Left renal cortex interstitium (tissue), 4 donors: ENCODE results near the gene NR3C2. TPM values are rescaled to one million over a fixed set of nuclear protein-coding genes. Genes with fewer than 3 reads are reported as not detected.

Experiments used
- DNase-seq, 4 donors: peaks; one replicate each; pipeline ENCODE4 v3.0.0-alpha.2; 2013; ENCODE audit warnings: low read depth in 4 of 4, low spot score in 2 of 4, missing footprints in 1 of 4
- polyA plus RNA-seq, 4 donors: library from polyadenylated mRNA; unstranded; fragments of 120-200 nt; gene quantifications; one replicate each; pipeline ENCODE4 v1.2.1, GENCODE V29; 2013; ENCODE audit not compliant: insufficient read length in 4 of 4

NR3C2 gene
- polyA plus RNA-seq, 4 donors, result 14.0 to 20.0 (median 16.0) TPM

DNA sequence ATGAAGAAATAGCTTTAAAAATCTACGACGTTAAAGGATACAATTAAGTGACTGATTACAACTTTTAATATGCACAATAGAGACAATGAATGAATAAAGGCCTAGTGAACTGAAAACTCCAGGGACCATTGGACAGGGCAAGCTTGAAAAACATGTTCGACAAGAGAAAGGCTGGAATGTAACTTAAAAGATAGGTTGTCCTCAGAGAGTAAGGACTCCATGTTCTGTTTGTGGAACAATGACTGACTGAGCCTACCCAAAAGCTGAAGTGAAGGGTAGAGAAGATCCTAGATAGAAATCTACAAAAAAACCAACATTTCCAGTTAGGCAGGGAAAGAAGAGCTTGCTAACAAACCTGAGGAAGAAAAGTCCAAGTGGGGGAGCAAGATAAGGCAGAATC lies 173.4 kb downstream of the NR3C2 start:
- DNase-seq, result no peak

DNA sequence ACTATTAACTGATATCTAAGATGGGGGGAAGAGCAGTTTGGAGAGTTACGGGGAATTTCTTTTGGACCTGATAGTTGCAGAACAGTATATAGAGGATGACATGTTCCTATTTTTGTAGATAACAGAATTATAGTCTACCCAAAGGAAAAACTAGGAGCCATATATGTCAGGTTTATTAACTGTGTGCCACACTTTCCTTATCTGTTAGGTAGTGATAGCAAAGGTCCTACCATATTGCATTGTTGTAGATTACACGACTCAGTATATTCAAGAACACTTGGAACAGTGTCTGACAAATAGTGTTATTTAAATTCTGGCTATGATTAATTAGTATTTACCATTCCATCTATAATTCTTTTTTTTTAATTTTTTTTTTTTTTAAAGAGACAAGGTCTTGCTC lies 175.3 kb downstream of the NR3C2 start:
- no peak for DNase-seq

DNA sequence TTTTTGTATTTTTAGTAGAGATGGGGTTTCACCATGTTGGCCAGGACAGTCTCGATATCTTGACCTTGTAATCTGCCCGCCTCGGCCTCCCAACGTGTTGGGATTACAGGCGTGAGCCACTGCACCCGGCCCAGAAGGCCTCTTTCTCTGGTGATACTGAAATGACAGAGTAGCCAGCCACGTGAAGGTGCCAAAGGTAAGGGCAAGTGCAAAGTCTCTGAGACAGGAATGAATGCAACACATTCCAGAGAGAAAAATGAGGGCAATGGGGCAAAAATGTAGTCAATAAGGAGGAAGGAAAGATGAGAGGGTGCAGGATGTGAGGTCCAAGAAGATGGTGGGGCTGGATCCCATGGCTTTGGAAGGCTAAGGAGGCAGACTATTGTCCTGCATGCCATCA lies 176.0 kb downstream of the NR3C2 start:
- DNase-seq, result no peak

DNA sequence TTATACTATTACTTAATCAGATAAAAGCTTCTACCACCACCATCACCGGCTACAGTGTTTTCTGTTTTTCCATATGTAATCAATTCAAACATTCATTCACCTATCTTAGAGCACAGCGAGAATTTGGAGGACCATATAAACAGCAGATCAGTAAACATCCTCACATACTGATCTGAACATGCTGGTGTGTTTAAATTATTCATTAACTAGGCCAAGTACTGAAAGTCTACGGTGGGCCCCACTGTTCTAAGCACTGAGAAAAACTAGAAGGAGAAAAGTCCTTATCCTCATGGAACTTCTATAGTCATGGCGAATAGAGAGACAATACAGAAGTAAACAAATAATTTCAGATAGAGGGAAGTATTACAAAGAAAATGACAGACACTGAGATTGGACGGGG lies 176.6 kb downstream of the NR3C2 start:
- no peak for DNase-seq

DNA sequence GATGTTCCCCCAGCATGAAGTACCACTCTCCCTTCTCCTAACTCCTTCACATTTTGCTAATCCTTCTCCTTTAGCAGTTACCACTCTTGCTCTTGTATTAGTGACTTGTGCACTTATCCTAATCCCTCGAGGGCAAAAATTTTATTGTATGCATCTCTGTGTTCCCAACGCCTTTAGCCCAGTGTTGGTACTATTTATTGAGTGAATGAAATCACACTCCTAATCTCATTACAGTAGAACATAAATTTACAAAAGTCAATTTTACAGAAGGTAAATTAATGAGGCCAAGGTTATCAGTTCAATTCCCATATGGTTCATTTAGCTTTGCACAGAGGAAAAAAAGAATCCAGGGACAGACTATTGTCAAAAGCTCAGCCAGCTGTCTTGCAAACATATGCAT lies 178.4 kb downstream of the NR3C2 start:
- no peak for DNase-seq

DNA sequence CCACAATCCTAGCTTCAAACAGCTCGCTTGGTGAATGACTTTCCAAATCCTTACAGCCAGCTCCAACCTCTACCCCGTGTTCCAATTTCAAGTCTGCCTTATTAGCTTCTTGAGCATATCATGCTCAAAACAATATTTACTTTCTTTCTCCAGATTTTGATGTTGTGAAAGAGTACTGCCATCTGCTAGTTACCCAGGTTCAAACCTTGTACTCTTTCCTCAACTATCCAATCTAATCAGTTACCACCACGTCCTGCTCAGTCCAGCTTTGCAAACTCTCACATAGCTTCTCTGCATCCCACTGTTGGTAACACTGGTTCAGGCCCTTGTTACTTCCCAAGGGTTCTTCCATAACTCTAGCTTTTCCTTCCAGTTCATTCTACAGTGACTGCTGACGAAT lies 179.1 kb downstream of the NR3C2 start:
- no peak for DNase-seq

DNA sequence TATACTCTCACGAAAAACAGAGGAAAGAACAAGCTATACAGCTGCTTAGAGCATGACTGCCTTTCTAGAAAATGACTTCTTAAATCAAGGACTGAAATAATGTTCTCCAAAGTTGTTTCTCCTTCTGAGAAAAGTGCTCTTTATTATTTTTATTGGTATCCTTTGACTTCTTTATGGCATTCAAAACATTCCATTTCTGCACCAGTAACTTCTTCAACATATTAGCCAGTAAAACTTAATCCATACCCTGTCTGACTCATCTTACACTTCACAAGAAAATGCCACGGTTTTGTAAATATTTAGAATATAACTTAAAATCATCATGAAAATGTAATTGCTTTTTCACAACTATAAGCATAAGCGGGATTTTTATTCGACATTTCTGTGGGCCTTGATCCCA lies 180.4 kb downstream of the NR3C2 start:
- DNase-seq, result peak in 3 of 4 donors; percentile 28 to 49 (median 32)

DNA sequence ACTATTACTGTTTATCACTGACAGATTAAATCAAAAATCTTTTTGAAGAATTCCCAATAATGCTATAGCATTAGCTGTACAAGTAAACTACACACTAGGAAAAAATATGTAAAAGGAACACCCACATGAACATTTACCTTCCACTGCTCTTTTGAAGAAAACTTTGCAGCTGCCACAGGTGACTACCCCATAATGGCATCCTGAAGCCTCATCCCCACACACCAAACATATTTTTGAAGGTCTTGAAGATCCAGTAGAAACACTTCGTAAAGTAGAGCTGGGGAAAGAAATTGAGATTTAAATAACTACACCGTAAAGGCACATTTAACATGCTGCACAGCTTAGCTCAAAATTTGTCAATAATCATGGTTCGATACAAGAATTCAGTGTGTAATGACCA lies 182.4 kb downstream of the NR3C2 start:
- DNase-seq, result no peak

DNA sequence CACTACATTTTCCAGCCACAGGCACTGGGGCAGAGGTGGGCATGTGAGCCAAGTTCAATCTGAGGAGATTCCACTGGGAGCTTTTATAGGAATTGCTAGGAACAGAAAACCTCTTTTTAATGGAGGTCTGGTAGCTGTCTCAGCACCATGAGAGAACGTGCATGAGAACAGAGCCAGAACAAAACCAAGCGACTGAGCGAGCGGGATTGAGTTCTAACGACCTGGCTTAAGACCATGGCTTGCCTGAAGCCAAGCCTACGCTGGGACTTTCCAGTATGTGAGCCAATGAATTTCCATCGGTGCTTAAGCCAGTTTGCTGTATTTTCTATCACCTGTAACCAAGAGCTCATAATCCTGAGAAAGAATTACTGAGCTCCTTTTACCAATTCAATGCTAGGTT lies 183.7 kb downstream of the NR3C2 start:
- no peak for DNase-seq

DNA sequence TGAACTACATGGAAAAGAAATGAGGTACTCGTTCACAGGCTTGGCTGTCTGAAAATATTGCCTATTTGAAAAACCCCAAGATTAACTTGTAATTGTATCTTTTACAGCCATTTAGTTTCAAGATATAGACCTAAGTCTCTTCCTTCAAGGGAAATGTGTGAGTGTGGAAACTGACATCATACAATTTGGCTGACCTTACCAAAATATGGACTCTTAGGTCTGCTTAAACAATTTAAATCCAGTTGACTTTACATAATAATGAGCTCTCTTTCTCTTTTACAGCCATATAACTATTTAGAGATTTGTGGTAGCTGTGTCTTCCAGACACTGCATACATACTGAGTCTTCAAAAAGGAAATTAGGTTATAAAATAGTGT lies 186.9 kb downstream of the NR3C2 start:
- DNase-seq, result no peak

DNA sequence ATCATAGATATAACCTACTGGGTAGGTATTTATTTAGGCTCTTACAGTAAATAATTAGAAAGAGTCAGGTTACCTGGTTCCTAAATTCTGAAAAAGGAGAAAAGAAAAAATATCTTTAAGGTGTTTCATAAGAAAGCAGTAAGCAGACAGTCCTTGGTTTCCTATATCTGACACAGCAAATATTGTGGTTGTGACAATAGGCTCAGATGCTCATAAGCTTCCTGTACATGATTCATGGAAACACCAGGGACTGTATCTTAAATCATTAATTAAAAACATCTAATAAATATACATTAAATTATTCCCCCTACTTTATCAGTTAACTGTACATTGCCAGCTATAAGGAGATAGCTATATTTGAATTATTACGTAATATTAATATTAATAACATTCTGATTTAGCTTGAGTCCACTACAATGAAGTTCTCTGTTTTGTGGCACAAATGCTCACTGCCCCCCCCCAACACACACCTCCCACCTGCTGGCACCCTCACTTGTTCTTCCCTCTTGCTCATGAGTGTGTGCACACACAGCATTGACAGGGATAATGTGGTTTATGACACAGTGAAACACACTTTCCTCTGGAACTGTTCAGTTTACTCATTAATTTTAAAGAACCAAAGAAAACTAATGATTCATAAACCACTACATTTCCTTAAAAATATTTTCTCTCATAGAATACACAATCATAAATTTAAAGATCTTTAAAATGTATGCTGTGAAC lies 187.4 kb downstream of the NR3C2 start:
- DNase-seq, result no peak

DNA sequence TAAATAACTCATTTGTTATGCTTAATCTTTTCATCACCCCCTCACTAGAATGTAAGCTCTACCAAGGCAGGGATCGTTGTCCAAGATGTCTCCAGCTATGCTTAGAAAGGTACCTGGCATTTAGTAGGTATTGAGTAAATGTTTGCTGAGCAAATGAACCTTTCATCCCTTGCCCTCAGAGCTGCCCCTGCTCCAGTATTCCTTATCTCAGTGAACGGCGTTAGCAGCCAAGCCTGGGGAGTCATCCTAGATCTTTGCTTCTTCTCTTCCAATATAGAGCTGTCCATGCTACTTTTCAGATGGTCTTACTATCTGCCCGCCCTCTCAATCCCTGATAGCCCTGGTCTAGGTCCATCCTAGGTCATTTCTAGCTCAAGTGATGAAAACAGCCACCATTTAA lies 188.4 kb downstream of the NR3C2 start:
- DNase-seq, result no peak

DNA sequence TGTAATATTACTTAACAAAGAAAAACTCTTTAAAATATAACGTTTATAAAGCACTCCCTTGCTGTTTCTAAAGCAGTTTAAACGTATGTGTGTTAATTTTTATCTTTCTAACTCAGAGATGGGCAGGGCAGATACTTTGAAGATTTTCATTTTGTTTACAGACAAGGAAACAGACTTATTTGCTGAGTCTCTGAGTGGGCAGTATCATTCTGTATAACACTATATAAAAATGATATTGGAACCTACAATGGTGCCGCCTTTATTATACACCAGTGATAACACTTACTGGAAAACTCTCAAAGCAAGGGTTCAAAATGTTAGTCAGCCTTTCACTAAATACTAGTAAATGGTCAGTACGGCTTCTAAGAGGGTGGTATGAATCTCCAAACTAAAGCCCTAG lies 193.4 kb downstream of the NR3C2 start:
- no peak for DNase-seq

DNA sequence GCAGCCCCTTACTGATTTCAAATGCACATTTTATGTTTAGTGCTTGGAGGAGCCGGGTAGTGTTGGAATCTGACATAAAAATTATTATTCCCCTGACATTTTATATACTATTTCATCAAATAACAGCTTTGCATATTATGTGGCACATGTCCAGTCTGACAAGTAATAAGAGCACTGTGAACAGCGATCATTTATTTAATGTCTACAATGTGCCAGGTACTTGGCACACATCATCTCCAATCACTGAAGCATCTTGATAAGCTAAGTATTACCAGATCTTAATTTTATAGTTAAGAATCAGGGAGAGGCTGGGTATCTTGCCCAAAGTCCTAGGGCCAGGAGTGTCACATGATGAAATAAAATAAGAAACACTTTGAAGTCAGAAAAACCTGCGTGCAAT lies 197.2 kb downstream of the NR3C2 start:
- no peak for DNase-seq

DNA sequence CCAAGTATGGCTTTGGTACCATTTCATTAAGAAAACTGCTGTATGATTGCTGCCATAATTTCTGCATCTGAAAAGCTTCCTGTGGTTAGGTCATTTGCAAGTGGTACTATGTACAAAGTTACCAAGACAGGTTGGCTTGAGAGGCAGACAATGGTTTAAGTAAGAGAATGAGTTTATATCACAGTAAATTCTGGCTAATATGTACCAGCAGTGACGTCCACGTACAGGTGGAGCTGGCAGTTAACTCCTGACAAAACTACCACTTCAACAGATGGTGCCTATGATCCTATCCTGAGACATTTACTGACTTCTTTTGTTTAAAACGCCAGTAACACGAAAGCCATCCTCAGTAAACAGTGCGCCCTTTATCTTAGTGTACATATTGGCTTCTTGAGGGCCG lies 198.4 kb downstream of the NR3C2 start:
- DNase-seq, result no peak

DNA sequence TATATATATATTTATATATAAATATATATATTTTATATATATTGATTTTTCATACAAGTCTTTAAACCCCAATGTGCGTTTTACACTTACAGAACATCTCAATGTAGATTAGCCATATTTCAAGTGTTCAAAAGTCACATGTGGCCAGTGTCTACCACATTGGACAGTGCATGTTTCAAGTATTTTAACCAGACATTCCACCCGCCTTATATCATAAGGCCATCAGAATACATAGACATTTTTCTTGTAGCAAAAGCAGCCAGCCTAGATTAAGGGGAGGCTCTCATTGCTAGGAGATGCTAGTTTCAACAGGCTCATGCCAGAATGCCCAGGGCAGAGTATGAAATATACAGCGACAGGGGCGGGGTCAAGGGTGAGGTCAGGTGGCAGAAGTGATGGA lies 202.0 kb downstream of the NR3C2 start:
- DNase-seq, result no peak

DNA sequence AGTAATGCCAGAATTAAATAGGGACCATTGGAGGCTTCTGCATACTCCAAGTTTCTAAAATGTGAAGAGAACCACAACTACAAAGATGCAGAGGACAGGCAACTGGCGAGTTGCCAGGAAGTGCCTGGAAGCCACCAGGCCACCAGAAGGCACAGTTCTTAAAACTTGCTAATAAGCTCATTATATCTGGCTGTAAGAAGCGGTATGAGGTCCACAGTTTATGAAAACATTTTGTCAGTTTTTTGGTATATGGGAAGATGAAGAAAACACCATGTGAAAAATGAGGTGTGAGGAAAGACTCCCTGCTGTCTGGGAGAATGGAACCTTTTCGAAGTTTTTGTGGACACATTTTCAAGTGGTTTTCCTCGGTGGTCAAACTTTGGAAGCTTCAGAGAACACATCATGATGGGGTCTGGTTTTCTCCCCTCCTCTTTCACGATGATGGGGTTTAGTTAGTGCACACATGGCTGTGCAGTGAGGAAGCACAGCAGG lies 202.7 kb downstream of the NR3C2 start:
- DNase-seq, result no peak

DNA sequence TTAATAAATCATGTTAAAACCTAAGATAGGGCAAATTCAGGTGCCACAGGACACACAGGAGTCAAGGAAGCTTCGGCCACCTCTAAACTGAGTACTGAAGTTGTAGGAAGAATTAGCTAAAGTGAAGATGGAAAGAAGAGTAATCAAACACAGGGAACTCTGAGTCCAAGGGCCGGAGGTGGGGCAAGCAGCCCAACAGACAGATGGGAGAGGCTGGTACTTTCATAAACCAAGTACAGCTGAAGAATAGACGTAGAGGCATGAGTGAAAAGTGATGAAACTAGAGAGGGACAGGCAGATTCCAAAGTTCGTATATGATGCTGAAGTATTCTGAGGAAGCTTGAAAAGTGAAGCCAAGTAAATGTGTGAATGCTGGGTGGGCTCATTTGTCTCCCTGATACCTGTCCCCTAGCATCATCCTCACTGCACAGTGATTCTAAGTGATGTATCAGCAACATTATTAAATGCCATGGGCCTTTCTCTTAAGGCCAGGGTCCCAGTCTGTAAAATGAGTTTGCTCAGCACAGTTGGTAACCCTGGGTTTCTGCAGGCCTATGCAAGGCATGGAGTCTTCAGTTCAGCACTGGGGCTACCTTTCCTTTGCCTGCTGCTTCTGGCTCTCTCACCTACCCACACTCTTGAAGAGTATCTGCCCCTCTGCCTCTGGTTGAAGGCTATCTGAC lies 203.3 kb downstream of the NR3C2 start:
- no peak for DNase-seq

DNA sequence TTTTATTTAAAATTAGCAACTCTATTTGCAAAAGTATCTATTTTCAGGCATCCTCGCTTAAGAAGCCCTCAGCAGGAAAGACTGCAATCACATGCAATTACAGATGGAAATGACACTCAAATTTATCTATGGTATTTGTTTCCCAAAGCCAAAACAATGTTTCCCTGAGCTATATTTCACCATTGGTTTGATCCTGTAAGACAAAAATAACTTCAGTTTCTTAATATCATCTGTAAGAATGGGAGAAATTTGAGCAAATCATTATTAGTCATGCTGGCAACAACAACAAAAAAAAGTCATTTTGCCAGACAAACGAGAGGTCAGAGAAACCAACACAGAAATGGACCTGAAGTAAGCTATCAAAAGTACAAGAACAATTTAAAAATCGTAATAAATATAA lies 204.1 kb downstream of the NR3C2 start:
- no peak for DNase-seq

DNA sequence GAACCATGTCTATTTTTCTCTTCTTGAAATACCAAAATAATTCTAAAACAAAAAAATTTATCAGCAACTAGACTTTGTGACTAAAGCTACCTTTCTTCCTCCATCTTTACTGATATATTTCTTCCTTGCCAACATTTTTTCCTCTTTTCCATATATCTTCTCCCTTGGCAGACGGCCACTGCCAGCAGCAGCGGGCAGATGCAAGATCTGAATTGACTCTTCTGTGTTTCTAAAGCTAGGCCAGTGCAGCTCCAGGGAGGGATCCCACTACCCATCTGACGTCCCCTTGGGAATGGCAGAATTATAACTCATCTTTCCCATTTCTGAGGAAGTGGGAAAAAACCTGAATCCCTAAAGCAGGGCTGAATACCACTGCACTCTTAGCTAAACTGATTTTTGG lies 206.4 kb downstream of the NR3C2 start:
- no peak for DNase-seq

DNA sequence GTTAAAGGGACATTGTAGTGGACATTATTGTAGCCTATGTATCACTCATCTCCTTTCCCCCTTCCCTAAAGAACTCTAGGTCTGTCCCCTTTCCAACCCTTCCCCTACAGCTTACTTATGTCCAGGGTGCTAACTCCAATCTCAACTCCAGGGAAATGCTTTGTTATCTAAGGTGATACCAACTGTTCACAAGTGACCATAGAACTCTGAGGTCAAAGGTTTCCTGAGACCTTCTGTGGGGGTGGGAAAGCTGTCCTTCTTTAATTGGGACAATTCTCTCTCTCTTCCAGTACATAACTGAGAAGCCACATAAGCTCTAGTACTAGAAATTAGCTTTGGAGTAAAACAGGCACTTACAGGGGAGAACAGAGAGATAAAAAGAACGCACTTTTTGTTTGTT lies 212.4 kb downstream of the NR3C2 start:
- DNase-seq, result no peak

DNA sequence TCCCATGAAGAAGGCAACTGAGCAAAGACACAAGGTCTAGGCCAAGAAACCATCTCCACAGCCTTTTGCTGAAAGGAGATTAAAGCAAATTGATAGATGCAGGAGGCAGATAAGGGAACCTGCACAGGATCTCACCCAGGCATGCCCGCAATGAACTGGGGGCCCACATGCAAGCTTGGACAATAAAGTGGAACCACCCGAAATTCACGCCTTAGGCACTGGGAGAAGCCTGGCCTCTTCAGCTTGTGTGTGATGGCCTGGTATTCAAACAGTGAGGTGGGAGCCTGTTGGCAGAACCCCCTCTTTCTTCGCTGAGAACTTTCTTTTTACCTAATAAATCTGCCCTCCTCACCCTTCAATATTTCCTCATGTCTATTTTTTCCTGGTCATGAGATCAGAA lies 213.2 kb downstream of the NR3C2 start:
- no peak for DNase-seq
